ES-I3 (cell line): ENCODE results near the gene TMEM30B.
"Not testable (repeated sequence)": the region's sequence is repeated elsewhere in the genome, so short reads cannot be mapped to it uniquely, and the experiment has no call there.

Experiments
- H3K36me3 ChIP-seq: 2 replicates; pipeline ENCODE4 v1.6.1; 2013; ENCODE audit warnings: mild to moderate bottlenecking, low read length, control low read depth, moderate library complexity; ENCODE audit not compliant: insufficient read depth
- H3K4me1 ChIP-seq: 2 replicates; pipeline ENCODE4 v1.6.1; 2013; ENCODE audit warnings: mild to moderate bottlenecking, control low read depth, low read length; ENCODE audit not compliant: insufficient read depth
- H3K9ac ChIP-seq: 2 replicates; pipeline ENCODE4 v1.6.1; 2013; ENCODE audit warnings: low read depth, mild to moderate bottlenecking, low read length, moderate library complexity
- H3K9me3 ChIP-seq: 2 replicates; pipeline ENCODE4 v1.6.1; 2013; ENCODE audit warnings: mild to moderate bottlenecking, low read length, moderate library complexity; ENCODE audit not compliant: control insufficient read depth, insufficient read depth

The TMEM30B gene

GRCh38 chr14:61252369-61253063 lies 28.6 kb downstream of the TMEM30B start:
- Histone ChIP-seq H3K4me1 (peaks cover 22% of the 10 kb centered on the region; the same call in 1 of the 2 replicates), H3K9me3 (no peaks in the 10 kb centered on the region), H3K36me3 (no peaks in the 10 kb centered on the region), H3K9ac (no peak overlapping the region)

GRCh38 chr14:61250063-61250462 lies 31.1 kb downstream of the TMEM30B start:
- no peaks in the 10 kb centered on the region for H3K9me3 ChIP-seq
- peaks cover 15% of the 10 kb centered on the region; the same call in 1 of the 2 replicates for H3K4me1 ChIP-seq
- no peak overlapping the region for H3K9ac ChIP-seq
- H3K36me3 ChIP-seq: no peaks in the 10 kb centered on the region

- Histone ChIP-seq H3K9ac (no peak overlapping the region), H3K36me3 (no peaks in the 10 kb centered on the region), H3K4me1 (peaks cover 10% of the 10 kb centered on the region; the same call in 1 of the 2 replicates), H3K9me3 (no peaks in the 10 kb centered on the region)
These were observed 33.2 kb downstream of the TMEM30B start for GRCh38 chr14:61247935-61248334.

- H3K9ac ChIP-seq: no peak overlapping the region
- H3K36me3 ChIP-seq: no peaks in the 10 kb centered on the region
- peaks cover 6% of the 10 kb centered on the region; the same call in 1 of the 2 replicates for H3K4me1 ChIP-seq
- H3K9me3 ChIP-seq: no peaks in the 10 kb centered on the region
These were observed 34.4 kb downstream of the TMEM30B start for GRCh38 chr14:61246721-61247120.

GRCh38 chr14:61244009-61244408 lies 37.1 kb downstream of the TMEM30B start:
- H3K4me1 ChIP-seq: peaks cover 15% of the 10 kb centered on the region; the same call in 1 of the 2 replicates
- H3K36me3 ChIP-seq: no peaks in the 10 kb centered on the region
- no peak overlapping the region for H3K9ac ChIP-seq
- H3K9me3 ChIP-seq: peaks cover 7% of the 10 kb centered on the region

- Histone ChIP-seq H3K9me3 (peaks cover 7% of the 10 kb centered on the region), H3K36me3 (no peaks in the 10 kb centered on the region), H3K4me1 (peaks cover 34% of the 10 kb centered on the region), H3K9ac (no peak overlapping the region)
These were observed 40.9 kb downstream of the TMEM30B start for GRCh38 chr14:61240206-61240605.

GRCh38 chr14:61239285-61239684 lies 41.9 kb downstream of the TMEM30B start:
- H3K9ac ChIP-seq, H3K9me3 ChIP-seq, H3K36me3 ChIP-seq: not testable (repeated sequence)
- peaks cover 31% of the 10 kb centered on the region for H3K4me1 ChIP-seq

GRCh38 chr14:61238611-61239245 lies 42.4 kb downstream of the TMEM30B start:
- peaks cover 28% of the 10 kb centered on the region for H3K4me1 ChIP-seq
- no peaks in the 10 kb centered on the region for H3K36me3 ChIP-seq
- no peak overlapping the region for H3K9ac ChIP-seq

GRCh38 chr14:61234215-61234916 lies 46.8 kb downstream of the TMEM30B start:
- Histone ChIP-seq H3K9me3 (no peaks in the 10 kb centered on the region), H3K9ac (no peak overlapping the region), H3K4me1 (peaks cover 29% of the 10 kb centered on the region), H3K36me3 (no peaks in the 10 kb centered on the region)

More at GRCh38 chr14:61238611-61239245, 42.4 kb downstream of the TMEM30B start:
- peaks cover 7% of the 10 kb centered on the region for H3K9me3 ChIP-seq

- H3K4me1 ChIP-seq: peaks cover 23% of the 10 kb centered on the region; the same call in 1 of the 2 replicates
- H3K9me3 ChIP-seq: no peaks in the 10 kb centered on the region
- no peak overlapping the region for H3K9ac ChIP-seq
- H3K36me3 ChIP-seq: no peaks in the 10 kb centered on the region
These were observed 47.6 kb downstream of the TMEM30B start for GRCh38 chr14:61233436-61233956.

GRCh38 chr14:61231810-61232209 lies 49.3 kb downstream of the TMEM30B start:
- Histone ChIP-seq H3K9ac (no peak overlapping the region), H3K4me1 (peaks cover 8% of the 10 kb centered on the region; the same call in 1 of the 2 replicates), H3K9me3 (no peaks in the 10 kb centered on the region), H3K36me3 (no peaks in the 10 kb centered on the region)

GRCh38 chr14:61229981-61230380 lies 51.2 kb downstream of the TMEM30B start:
- Histone ChIP-seq H3K4me1 (peaks cover 8% of the 10 kb centered on the region; the same call in 1 of the 2 replicates), H3K36me3 (no peaks in the 10 kb centered on the region), H3K9ac (no peak overlapping the region), H3K9me3 (no peaks in the 10 kb centered on the region)

- Histone ChIP-seq H3K9me3 (no peaks in the 10 kb centered on the region), H3K36me3 (no peaks in the 10 kb centered on the region), H3K4me1 (peaks cover 8% of the 10 kb centered on the region; the same call in 1 of the 2 replicates), H3K9ac (no peak overlapping the region)
These were observed 51.7 kb downstream of the TMEM30B start for GRCh38 chr14:61229475-61229888.

GRCh38 chr14:61227884-61228591 lies 53.1 kb downstream of the TMEM30B start:
- no peak overlapping the region for H3K9ac ChIP-seq
- H3K4me1 ChIP-seq: peaks cover 8% of the 10 kb centered on the region; the same call in 1 of the 2 replicates
- H3K9me3 ChIP-seq: no peaks in the 10 kb centered on the region
- H3K36me3 ChIP-seq: no peaks in the 10 kb centered on the region
